ENCODE measurements around the gene SCNM1.

DNA sequence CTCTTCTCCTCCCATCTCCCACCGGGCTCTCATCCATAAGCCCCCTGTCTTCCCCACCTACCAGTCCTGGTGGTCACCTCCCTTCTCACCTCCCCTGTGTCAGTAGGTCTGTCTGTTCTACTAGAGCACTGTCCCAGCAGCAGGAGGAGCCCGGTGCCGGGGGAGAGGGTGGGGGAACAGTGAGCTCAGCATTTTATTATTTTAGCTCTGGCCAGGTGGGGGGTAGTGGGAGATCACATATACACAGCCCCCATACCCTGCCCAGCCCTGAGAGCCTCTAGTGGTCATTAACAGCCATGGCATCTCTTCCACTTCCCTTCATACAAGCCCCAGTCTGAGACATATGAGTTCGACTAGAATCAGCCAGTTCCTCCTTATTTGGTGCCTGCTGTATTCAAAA is 9.9 kb downstream of the SCNM1 start, which contains the start of gene TMOD4:
- TF ChIP-seq, protein P1, sequence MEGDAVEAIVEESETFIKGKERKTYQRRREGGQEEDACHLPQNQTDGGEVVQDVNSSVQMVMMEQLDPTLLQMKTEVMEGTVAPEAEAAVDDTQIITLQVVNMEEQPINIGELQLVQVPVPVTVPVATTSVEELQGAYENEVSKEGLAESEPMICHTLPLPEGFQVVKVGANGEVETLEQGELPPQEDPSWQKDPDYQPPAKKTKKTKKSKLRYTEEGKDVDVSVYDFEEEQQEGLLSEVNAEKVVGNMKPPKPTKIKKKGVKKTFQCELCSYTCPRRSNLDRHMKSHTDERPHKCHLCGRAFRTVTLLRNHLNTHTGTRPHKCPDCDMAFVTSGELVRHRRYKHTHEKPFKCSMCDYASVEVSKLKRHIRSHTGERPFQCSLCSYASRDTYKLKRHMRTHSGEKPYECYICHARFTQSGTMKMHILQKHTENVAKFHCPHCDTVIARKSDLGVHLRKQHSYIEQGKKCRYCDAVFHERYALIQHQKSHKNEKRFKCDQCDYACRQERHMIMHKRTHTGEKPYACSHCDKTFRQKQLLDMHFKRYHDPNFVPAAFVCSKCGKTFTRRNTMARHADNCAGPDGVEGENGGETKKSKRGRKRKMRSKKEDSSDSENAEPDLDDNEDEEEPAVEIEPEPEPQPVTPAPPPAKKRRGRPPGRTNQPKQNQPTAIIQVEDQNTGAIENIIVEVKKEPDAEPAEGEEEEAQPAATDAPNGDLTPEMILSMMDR (IDR thresholded peaks at IDR 0.05; ENCODE audit: low read depth, low read length): peak; percentile 56
- TF ChIP-seq POLR2A (IDR thresholded peaks at IDR 0.05; ENCODE audit: extremely low read depth, insufficient read length) (no peak), MYC (IDR thresholded peaks at IDR 0.05; ENCODE audit: low read depth, low read length) (no peak)
- TF ChIP-seq, protein P2, sequence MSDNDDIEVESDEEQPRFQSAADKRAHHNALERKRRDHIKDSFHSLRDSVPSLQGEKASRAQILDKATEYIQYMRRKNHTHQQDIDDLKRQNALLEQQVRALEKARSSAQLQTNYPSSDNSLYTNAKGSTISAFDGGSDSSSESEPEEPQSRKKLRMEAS (IDR thresholded peaks at IDR 0.05; ENCODE audit: low read depth, low read length): no peak

All from NB4 (cell line).